PC-3 (cell line): ENCODE data around the gene ERICH2. TPM values are rescaled to one million over a fixed set of nuclear protein-coding genes. Genes with fewer than 3 reads are reported as not detected.

Source experiments
- ATAC-seq: fragments of 200-7000 bp; cut with Tn5 transposase; 2 replicates; pipeline ENCODE4 v1.9.1; 2020; ENCODE audit warnings: mild to moderate bottlenecking, moderate library complexity
- BruUV-seq: library from RNA; stranded (reverse); fragments of 400-500 nt; replicated peaks from 2 replicates; lab custom pipeline; 2021; lab: Mats Ljungman, UMichigan
- CTCF ChIA-PET: fragments of 300-600 bp; sonication (Branson Sonifier 250); formaldehyde crosslinking; loops from one replicate; lab custom pipeline; 2022; ENCODE audit warnings: antibody characterized with exemption; lab: Charles Lee
- POLR2A ChIA-PET: fragments of 300-600 bp; sonication (Branson Sonifier 250); formaldehyde crosslinking; loops from one replicate; lab custom pipeline; 2022; ENCODE audit warnings: antibody characterized with exemption; ENCODE audit not compliant: unreplicated experiment; lab: Charles Lee
- DNase-seq: peaks from one replicate; pipeline ENCODE4 v3.0.0-alpha.2; 2015
- H2AFZ ChIP-seq: fragments of 300-600 bp; sonication (generic); 2 replicates; pipeline ENCODE4 v1.6.0; 2016; ENCODE audit warnings: antibody characterized with exemption, low read length
- H3F3A ChIP-seq: fragments of 300-600 bp; sonication (generic); one replicate; pipeline ENCODE4 v1.6.0; 2017; ENCODE audit warnings: antibody characterized with exemption, low read length, control low read depth, mild to moderate bottlenecking; ENCODE audit not compliant: unreplicated experiment
- H3K27ac ChIP-seq: fragments of 300-600 bp; sonication (generic); 2 replicates; pipeline ENCODE4 v1.5.1; 2016; ENCODE audit warnings: mild to moderate bottlenecking, low read length
- H3K27me3 ChIP-seq: fragments of 300-600 bp; sonication (generic); 2 replicates; pipeline ENCODE4 v1.6.1; 2016; ENCODE audit warnings: low read length, mixed read lengths
- H3K36me3 ChIP-seq: fragments of 300-600 bp; sonication (generic); 2 replicates; pipeline ENCODE4 v1.6.1; 2016; ENCODE audit warnings: low read depth, mixed run types, low read length, mixed read lengths
- H3K4me1 ChIP-seq: fragments of 300-600 bp; sonication (generic); 2 replicates; pipeline ENCODE4 v1.5.1; 2016; ENCODE audit warnings: low read length; ENCODE audit not compliant: insufficient read depth
- H3K4me2 ChIP-seq: fragments of 300-600 bp; sonication (generic); 2 replicates; pipeline ENCODE4 v1.6.0; 2016; ENCODE audit warnings: low read length
- H3K4me3 ChIP-seq: fragments of 300-600 bp; sonication (generic); 2 replicates; pipeline ENCODE4 v1.5.1; 2016; ENCODE audit warnings: mild to moderate bottlenecking, low read length, mixed read lengths
- H3K79me2 ChIP-seq: fragments of 300-600 bp; sonication (generic); 2 replicates; pipeline ENCODE4 v1.6.1; 2017; ENCODE audit warnings: low read length, mixed read lengths
- H3K9ac ChIP-seq: fragments of 300-600 bp; sonication (generic); 2 replicates; pipeline ENCODE4 v1.6.0; 2016; ENCODE audit warnings: mild to moderate bottlenecking, low read length
- H3K9me2 ChIP-seq: fragments of 300-600 bp; sonication (generic); replicated peaks from 2 replicates; pipeline ENCODE4 v1.6.1; 2016; ENCODE audit warnings: mixed run types, low read length, mixed read lengths
- H3K9me3 ChIP-seq: fragments of 300-600 bp; sonication (generic); 2 replicates; pipeline ENCODE4 v1.6.1; 2016; ENCODE audit warnings: low read length, mixed read lengths
- H4K20me1 ChIP-seq: fragments of 300-600 bp; sonication (generic); 2 replicates; pipeline ENCODE4 v1.6.1; 2016; ENCODE audit warnings: low read length, mixed read lengths
- CTCF ChIP-seq: fragments of 300-600 bp; sonication (generic); conservative IDR thresholded peaks from 2 replicates; pipeline ENCODE4 v1.5.1; 2017; ENCODE audit warnings: antibody characterized with exemption, low read depth, mild to moderate bottlenecking, low read length
- EZH2 ChIP-seq: fragments of 300-600 bp; sonication (generic); IDR thresholded peaks from one replicate; pipeline ENCODE4 v1.6.1; 2017; ENCODE audit warnings: antibody characterized with exemption, mild to moderate bottlenecking, low read length; ENCODE audit not compliant: unreplicated experiment
- EZH2phosphoT487 ChIP-seq: fragments of 300-600 bp; sonication (generic); IDR thresholded peaks from 2 replicates; pipeline ENCODE4 v1.6.1; 2018; ENCODE audit warnings: mild to moderate bottlenecking, antibody characterized with exemption, low read length, borderline replicate concordance
- intact Hi-C: fragments of 100-400 bp; cut with micrococcal nuclease; formaldehyde crosslinking; loops from 2 replicates; pipeline ENCODE4 v1.9.0; 2023
- total RNA-seq: library from RNA; depleted of rRNA; stranded (reverse); fragments of >200 nt; gene quantifications from 2 replicates; pipeline ENCODE4 v1.2.3, GENCODE V29; 2014

ERICH2 gene
- total RNA-seq, 1 experiment from 2014 or later = 1.9 TPM

GRCh38 chr2:170829036-170829435, 58.9 kb downstream of the ERICH2 start:
- H3K27me3 ChIP-seq = no peaks in the 10 kb centered on the region
- no peaks in the 10 kb centered on the region for H3K9me3 ChIP-seq
- no peak for TF ChIP-seq CTCF
- TF ChIP-seq EZH2phosphoT487 = no peak
- no peak for TF ChIP-seq EZH2
- H3K36me3 ChIP-seq = no peaks in the 10 kb centered on the region
- H3K79me2 ChIP-seq = no peaks in the 10 kb centered on the region
- ChIA-PET POLR2A (no interaction called here), CTCF (no interaction called here)
- BruUV-seq = no TSS peak
- H2AFZ ChIP-seq = no peak overlapping the region
- H4K20me1 ChIP-seq = no peaks in the 10 kb centered on the region
- H3K27ac ChIP-seq = no peak overlapping the region
- H3F3A ChIP-seq = no peaks in the 10 kb centered on the region
- no peak for ATAC-seq
- intact Hi-C loops = no loop called here
- H3K9ac ChIP-seq = no peak overlapping the region
- H3K4me1 ChIP-seq = no peaks in the 10 kb centered on the region
- H3K4me2 ChIP-seq = no peak overlapping the region
- no peak overlapping the region for H3K4me3 ChIP-seq
- DNase-seq = no peak
- H3K9me2 ChIP-seq = no peaks in the 10 kb centered on the region

GRCh38 chr2:170830166-170830565, 60.0 kb downstream of the ERICH2 start:
- no peak overlapping the region for H3K9ac ChIP-seq
- intact Hi-C loops = no loop called here
- ATAC-seq (no peak), DNase-seq (no peak)
- POLR2A ChIA-PET = no interaction called here
- no peaks in the 10 kb centered on the region for H3K4me1 ChIP-seq
- H3K4me3 ChIP-seq = no peak overlapping the region
- no peaks in the 10 kb centered on the region for H3K27me3 ChIP-seq
- no peaks in the 10 kb centered on the region for H4K20me1 ChIP-seq
- H3K4me2 ChIP-seq = no peak overlapping the region
- BruUV-seq = no TSS peak
- TF ChIP-seq CTCF (no peak), EZH2phosphoT487 (no peak), EZH2 (no peak)
- H3K9me2 ChIP-seq = no peaks in the 10 kb centered on the region
- H3F3A ChIP-seq = no peaks in the 10 kb centered on the region
- CTCF ChIA-PET = no interaction called here
- H2AFZ ChIP-seq = no peak overlapping the region
- H3K79me2 ChIP-seq = no peaks in the 10 kb centered on the region
- no peak overlapping the region for H3K27ac ChIP-seq
- no peaks in the 10 kb centered on the region for H3K9me3 ChIP-seq
- H3K36me3 ChIP-seq = no peaks in the 10 kb centered on the region

- DNase-seq (no peak), ATAC-seq (no peak)
- no TSS peak for BruUV-seq
- intact Hi-C loops = no loop called here
- Histone ChIP-seq H3K4me1 (no peaks in the 10 kb centered on the region), H3K4me2 (no peak overlapping the region), H3K27ac (no peak overlapping the region), H4K20me1 (no peaks in the 10 kb centered on the region), H3K36me3 (no peaks in the 10 kb centered on the region), H3K9me2 (no peaks in the 10 kb centered on the region), H3F3A (no peaks in the 10 kb centered on the region), H3K9ac (no peak overlapping the region), H3K4me3 (no peak overlapping the region), H3K27me3 (no peaks in the 10 kb centered on the region), H3K79me2 (no peaks in the 10 kb centered on the region), H2AFZ (no peak overlapping the region), H3K9me3 (no peaks in the 10 kb centered on the region)
- ChIA-PET CTCF (no interaction called here), POLR2A (no interaction called here)
- TF ChIP-seq EZH2phosphoT487 = no peak
These were observed 60.9 kb downstream of the ERICH2 start for GRCh38 chr2:170831115-170831514.
